Neural cell (in vitro differentiated cells): Measurements from ENCODE around the gene IVNS1ABP.

Experiments
- CTCF ChIP-seq: fragments of 450-650 bp; IDR thresholded peaks from 2 replicates; pipeline ENCODE4 v1.5.1; 2014; ENCODE audit warnings: antibody characterized with exemption, mild to moderate bottlenecking, moderate library complexity; ENCODE audit not compliant: poor library complexity, severe bottlenecking
- EP300 ChIP-seq: fragments of 450-650 bp; conservative IDR thresholded peaks from 2 replicates; pipeline ENCODE4 v1.6.1; 2014; ENCODE audit warnings: antibody characterized with exemption, mild to moderate bottlenecking, moderate library complexity; ENCODE audit not compliant: poor library complexity, severe bottlenecking
- EZH2 ChIP-seq: fragments of 200-600, 300-800 bp; shearing (Covaris generic), sonication (generic); IDR thresholded peaks from 2 replicates; pipeline ENCODE4 v1.6.1; 2014; ENCODE audit warnings: antibody characterized with exemption, low read length, borderline replicate concordance, mild to moderate bottlenecking; ENCODE audit not compliant: insufficient read depth, poor library complexity, severe bottlenecking
- MXI1 ChIP-seq: fragments of 450-650 bp; conservative IDR thresholded peaks from 2 replicates; pipeline ENCODE4 v1.6.1; 2014; ENCODE audit warnings: antibody characterized with exemption, mild to moderate bottlenecking; ENCODE audit not compliant: poor library complexity, severe bottlenecking
- POLR2AphosphoS5 ChIP-seq: IDR thresholded peaks from 2 replicates; pipeline ENCODE4 v1.6.1; 2012
- RAD21 ChIP-seq: fragments of 450-650 bp; conservative IDR thresholded peaks from 2 replicates; pipeline ENCODE4 v1.6.1; 2014; ENCODE audit warnings: antibody characterized with exemption, mild to moderate bottlenecking, moderate library complexity
- REST ChIP-seq: IDR thresholded peaks from 2 replicates; pipeline ENCODE4 v1.6.1; 2012; ENCODE audit warnings: borderline replicate concordance
- SMC3 ChIP-seq: fragments of 450-650 bp; conservative IDR thresholded peaks from 2 replicates; pipeline ENCODE4 v1.6.1; 2014; ENCODE audit warnings: antibody characterized with exemption, mild to moderate bottlenecking, moderate library complexity; ENCODE audit not compliant: poor library complexity
- TAF1 ChIP-seq: IDR thresholded peaks from 2 replicates; pipeline ENCODE4 v1.6.1; 2012; ENCODE audit warnings: low read depth

- no peak for TF ChIP-seq CTCF
- no peak for TF ChIP-seq EP300
- no peak for TF ChIP-seq EZH2
- no peak for TF ChIP-seq REST
- TF ChIP-seq POLR2AphosphoS5 = no peak
- TF ChIP-seq SMC3 = no peak
- no peak for TF ChIP-seq RAD21
- no peak for TF ChIP-seq TAF1
- no peak for TF ChIP-seq MXI1
Observed at GRCh38 chr1:185341196-185341781, 24.2 kb upstream of the IVNS1ABP start.
